ENCODE measurements around the gene TMEM88.
"Not testable (repeated sequence)": the region's sequence is repeated elsewhere in the genome, so short reads cannot be mapped to it uniquely, and the experiment has no call there.

Gene TMEM88

DNA sequence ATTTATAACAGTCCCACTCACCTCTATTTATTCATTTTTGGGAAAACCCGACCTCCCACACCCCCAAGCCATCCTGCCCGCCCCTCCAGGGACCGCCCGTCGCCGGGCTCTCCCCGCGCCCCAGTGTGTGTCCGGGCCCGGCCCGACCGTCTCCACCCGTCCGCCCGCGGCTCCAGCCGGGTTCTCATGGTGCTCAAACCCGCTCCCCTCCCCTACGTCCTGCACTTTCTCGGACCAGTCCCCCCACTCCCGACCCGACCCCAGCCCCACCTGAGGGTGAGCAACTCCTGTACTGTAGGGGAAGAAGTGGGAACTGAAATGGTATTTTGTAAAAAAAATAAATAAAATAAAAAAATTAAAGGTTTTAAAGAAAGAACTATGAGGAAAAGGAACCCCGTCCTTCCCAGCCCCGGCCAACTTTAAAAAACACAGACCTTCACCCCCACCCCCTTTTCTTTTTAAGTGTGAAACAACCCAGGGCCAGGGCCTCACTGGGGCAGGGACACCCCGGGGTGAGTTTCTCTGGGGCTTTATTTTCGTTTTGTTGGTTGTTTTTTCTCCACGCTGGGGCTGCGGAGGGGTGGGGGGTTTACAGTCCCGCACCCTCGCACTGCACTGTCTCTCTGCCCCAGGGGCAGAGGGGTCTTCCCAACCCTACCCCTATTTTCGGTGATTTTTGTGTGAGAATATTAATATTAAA, 638 bp upstream of the TMEM88 start:
- in situ Hi-C loops (cut with HindIII; ENCODE audit: low sequenced_read_pairs) = no loop called here

DNA sequence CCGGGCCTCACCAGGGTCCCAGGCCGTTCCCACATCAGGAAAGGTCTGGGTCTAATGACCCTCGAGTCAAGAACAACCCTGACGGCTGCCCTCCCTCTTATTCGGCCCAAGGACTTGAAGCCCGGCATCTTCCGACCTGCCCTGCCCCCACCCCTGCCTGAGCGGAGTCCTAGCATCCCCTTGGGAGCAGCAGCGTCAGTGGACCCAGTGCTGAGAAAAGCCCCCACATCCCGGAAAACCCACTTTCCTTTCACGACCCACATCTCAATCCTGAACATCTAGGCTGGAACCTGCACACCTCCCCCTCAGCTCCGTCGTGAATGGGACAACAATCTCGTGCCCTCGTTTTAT, 769 bp downstream of the TMEM88 start:
- in situ Hi-C loops (cut with HindIII; ENCODE audit: low sequenced_read_pairs) = no loop called here

DNA sequence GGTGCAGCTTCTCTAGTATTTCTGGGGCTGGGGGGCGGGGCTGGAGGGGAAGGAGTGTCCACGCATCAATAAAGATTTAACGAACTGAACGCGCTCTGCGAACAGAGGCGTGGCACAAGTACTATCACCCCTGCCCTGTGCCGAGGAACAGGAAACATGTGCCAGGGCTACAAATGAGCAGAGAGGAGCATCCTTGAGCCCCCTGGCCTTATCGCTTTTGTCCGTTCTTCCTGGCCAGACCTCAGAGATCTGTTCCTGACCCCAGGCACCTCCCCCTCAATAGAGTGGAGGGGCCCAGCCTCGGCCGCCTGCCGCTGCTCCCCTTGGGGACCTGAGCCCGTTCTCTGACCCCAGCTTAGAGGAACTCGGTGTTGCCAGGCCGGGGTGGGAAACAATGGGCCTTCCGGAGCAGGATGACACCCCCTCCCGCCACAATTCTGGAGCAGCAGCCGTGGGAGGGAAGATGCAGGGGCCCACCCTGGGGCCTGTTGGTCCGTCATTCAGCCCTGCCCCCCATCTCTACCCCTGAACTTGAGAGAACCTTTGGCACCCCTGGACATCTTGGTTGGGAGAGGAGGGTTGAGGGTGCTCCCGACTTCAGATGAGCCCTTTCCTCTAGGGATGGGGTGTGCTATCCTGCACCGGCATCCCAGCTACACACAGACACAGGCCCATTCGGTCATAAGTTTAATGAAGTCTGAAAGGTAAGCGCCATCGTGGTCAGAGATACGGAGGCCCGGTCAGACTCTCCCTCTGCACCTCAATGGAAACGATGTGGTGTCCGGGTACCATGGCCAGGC, 1.3 kb downstream of the TMEM88 start:
- in situ Hi-C loops (cut with HindIII; ENCODE audit: low sequenced_read_pairs) = no loop called here

DNA sequence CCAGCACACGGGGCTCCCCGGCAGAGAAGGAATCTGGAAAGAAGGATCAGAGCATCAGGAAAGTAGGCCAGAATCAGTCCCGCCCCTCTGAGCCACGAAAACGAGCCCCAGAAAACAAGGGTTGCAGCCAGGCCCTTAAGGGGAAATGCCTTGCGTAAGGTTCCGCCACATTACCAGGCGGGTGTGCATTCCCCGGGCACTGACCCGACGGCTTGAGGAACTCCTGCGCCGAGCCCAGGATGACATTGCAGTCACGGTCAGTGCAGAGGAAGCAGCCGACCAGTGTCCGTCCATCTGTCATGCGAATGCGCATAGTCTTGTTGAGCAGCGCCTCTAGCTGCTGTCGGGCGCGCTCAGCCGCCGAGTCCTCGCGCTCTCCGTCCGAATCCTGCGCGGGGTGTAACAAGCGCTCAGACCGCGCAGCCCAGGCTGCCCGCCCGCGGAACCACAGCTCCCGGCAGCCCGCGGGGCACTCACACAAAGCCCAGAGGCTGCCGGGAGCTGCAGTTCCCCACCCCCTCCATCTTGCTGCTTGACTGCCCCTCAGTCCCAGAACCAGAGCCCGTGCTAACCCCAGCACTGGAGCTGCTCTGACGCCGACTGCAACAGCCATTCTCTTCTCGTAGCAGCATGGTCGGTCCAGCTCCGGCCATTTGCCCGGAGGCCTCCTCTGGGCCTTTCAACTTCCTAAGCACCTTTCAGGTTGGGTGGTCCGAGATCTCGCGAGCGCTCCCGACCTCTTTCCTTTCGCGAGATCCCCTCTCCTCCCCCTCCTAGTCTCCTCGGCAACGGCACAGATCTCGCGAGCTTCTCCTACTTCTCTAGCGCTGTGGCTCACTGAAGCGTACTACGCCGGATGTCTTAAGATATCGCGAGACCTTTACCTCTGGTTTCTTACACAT, 2.2 kb downstream of the TMEM88 start, which contains the start of gene NAA38:
NAA38 (minus strand) TSS at position 749 of the 902 bp plus-strand sequence; CDS start at position 653, 96 bp downstream.
- in situ Hi-C loops (cut with HindIII; ENCODE audit: low sequenced_read_pairs) = no loop called here

DNA sequence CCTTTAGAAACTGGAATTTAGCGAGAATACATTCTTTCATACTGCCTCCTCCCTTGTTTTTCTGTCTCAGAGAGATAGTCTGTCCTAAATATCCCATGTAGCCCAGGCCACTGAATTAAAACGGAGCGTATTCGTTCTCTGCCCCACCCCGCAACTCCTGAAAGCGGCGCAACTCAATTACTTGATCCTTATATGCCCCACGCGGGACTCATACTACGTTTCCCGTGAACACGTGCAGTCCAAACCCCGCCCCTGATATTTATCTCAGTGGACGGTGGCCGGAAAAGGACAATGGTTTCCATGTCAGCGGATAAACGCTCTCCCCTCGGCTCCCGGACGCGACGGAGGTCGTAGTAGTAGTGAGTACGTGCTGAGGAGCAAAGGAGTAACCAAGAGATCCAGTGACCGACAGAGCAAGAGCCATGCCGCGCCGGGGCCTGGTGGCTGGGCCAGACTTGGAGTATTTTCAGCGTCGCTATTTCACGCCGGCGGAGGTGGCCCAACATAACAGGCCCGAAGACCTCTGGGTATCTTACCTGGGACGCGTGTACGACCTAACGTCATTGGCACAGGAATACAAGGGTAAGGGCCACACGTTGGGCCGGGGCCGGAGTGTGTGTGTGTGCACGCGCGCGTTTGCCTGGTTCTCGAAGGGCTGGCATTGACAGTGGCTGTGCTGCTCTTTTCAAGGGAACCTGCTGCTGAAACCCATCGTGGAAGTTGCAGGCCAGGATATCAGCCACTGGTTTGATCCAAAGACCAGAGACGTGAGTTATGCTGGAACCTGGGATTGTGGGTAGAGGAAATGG, 3.1 kb downstream of the TMEM88 start, which contains the start of gene CYB5D1:
CYB5D1 (plus strand) TSS at position 291 of the 809 bp plus-strand sequence; CDS start at position 423, 132 bp downstream.
- in situ Hi-C loops (cut with HindIII; ENCODE audit: low sequenced_read_pairs) = no loop called here

DNA sequence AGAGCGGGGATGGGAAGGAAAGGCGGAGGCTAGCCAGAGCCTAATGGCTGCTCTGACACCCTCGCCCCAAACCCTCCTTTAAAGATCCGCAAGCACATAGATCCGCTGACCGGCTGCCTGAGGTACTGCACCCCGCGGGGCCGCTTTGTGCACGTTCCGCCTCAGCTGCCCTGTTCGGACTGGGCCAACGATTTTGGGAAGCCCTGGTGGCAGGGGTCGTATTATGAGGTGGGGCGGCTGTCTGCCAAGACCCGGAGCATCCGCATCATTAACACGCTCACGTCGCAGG, 3.6 kb downstream of the TMEM88 start:
- in situ Hi-C loops (cut with HindIII; ENCODE audit: low sequenced_read_pairs) = no loop called here

DNA sequence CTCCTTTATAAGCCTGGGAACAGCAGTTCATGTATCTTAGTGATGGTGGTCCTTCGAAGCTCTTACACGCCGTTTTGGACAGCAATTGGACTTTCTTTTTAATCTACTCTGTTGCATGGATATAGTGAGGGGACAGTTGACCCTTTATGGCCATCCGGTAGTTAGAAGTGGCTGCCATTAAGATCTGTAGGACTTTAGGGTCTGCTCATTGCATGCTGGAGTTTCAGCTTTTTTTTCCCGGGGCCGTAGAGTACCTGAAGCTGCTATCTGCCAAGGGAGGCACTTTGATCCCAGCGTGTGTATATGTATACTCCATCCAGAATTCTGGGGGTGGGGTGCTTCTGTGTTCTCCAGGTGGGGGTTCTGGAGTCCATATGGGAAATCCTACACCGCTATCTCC, 4.2 kb downstream of the TMEM88 start:
- in situ Hi-C loops (cut with HindIII; ENCODE audit: low sequenced_read_pairs) = no loop called here

DNA sequence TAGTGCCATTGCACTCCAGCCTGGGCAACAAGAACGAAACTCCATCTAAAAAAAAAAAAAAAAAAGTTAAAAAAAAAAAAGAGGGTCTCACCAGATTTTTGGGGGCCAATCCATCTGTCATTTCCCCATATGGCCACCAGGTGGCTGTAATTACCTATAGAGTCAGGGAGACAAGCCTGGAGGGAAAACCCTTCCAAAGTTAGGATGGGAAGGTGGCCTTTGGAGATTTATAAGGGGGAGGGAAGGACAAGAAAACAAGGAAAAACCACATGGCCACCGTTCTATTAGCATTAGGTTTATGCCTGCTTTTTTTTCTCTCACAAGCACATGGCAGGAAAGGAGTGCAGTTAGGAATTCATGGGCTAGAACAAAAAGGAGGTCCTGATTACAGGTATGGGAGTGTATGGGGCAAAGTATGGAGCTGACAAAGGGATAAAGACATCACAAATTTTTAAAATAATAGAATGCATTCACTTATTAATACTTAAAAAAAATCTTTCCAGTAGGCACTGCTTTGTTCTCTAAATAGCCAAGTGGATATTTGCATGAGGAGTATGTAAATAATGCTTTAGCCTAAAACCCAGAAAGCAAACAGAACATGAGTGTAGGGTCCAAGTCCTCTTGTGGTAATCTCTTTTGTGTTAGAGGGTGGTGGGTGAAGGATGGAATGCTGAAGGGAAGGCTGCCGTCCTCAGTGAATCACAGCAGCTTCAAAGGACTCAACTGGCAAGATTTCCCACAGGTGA, 8.0 kb downstream of the TMEM88 start:
- in situ Hi-C loops (cut with HindIII; ENCODE audit: low sequenced_read_pairs) = no loop called here

DNA sequence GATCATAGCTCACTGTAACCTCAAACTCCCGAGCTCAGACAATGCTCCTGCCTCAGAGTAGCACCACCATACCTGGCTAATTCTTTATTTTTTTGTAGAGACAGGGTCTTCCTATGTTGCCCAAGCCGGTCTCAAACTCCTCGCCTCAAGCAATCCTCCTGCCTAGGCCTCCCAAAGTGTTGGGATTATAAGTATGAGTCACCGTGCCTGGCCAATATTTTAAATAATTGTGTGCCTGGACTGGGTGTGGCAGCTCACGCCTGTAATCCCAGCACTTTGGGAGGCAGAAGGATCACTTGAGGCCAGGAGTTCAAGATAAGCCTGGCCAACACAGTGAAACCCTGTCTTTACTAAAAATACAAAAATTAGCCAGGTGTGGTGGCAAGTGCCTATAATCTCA, 9.5 kb downstream of the TMEM88 start:
- in situ Hi-C loops (cut with HindIII; ENCODE audit: low sequenced_read_pairs) = not testable (repeated sequence)

DNA sequence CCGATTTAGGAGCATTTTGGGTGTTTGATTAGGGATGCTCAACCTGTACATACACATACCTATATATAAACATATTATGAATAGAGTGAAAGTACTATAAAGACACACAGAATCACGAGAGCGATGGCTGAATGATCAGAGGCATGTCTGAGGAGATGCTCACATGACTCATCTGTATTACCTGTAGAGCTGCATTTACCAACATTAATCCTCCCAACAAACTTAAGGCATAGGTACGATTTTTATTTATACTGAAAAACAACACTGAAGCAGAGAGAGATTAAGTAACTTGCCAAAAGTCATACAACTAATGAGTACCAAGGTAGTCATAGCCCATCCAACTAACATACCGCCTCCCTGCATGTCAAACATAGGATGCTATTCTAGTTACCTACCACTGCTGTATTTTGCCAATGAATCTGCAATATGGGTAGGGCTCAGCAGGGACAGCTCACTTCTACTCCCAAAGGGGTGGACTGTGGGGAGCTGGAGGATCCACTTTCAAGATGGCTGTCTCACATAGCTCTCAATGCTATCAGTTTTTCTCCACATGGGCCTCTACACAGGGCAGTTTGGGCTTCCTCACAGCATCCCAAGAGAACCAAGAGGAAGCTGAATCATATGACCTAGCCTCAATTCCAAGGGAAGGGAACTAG, 10.3 kb downstream of the TMEM88 start:
- in situ Hi-C loops (cut with HindIII; ENCODE audit: low sequenced_read_pairs) = no loop called here

DNA sequence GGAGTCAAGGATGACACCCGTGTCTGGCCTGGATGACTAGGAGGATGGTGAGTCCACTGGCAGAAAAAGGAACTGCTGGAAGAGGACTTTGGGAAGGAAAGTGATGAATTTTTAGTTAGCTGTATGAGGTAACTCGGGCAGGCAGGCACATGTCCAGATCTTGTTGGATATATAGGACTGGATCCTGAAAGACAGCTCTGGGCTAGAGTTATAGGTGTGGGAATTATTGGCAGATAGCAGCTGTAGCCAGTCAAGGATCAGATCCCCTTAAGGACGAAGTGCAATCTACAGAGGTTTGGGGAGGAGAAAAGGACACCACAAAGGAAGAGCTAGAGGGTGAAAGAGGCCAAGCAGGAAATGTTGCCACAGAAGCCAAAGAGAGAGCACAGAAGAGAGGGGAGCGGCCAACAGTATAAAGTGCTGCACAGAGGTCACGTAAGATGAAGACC, 13.0 kb downstream of the TMEM88 start:
- in situ Hi-C loops (cut with HindIII; ENCODE audit: low sequenced_read_pairs) = no loop called here

DNA sequence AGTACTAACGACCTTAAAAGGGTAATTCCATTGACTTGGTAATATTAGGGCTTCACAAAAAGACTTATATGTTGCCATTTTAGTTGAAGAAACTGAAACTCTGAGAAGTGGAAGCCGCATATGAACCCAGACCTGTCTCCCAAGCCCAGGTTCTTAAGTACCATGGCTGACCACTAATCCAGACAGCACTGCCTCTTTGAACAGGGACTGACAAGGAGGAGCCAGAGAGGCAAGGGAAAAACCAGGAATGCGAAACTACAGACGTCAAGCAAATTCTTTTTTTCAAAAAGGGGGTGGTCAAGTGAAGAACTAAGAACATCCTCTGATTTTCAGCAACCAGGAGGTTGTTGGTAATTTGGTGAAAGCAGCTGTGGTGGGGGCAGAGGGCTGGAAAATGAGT, 18.2 kb downstream of the TMEM88 start:
- in situ Hi-C loops (cut with HindIII; ENCODE audit: low sequenced_read_pairs) = no loop called here

DNA sequence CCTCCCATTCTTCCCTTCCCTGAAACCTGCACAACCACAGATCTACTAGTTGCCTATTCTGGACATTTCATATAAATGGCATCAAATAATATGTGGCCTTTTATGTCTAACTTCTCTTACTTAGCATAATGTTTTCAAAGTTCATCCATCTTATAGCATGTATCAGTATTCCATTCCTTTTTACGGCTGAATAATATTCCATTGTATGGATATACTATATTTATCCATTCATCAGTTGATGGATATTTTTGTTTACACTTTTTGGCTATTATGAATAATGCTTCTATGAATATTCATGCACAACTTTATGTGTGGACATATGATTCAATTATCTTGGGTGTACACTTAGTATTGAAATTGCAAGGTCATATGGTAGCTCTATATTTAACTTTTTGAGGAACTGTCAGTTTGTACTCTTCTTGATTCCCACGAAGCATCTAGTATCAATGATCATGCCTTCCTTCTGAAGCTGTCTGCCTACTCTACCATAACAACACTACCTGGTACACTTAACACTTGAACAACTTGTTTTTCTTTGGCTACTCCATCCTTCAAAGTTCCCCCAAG, 21.0 kb downstream of the TMEM88 start:
- in situ Hi-C loops (cut with HindIII; ENCODE audit: low sequenced_read_pairs) = no loop called here

DNA sequence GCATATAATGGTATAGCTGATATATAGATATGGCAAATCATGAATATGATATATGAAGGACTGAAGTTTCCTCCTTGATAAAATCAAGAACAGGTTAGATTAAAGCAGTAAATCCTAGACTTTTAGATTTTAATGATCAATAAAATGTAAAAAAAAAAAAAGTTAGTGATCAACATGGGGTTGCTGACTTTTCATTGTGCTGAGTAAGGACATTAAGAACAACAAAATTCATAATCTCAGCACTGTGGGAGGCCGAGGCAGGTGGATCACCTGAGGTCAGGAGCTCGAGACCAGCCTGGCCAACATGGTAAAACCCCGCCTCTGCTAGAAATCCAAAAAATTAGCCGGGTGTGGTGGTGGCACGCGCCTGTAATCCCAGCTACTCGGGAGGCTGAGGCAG, 23.4 kb downstream of the TMEM88 start:
- in situ Hi-C loops (cut with HindIII; ENCODE audit: low sequenced_read_pairs) = no loop called here

DNA sequence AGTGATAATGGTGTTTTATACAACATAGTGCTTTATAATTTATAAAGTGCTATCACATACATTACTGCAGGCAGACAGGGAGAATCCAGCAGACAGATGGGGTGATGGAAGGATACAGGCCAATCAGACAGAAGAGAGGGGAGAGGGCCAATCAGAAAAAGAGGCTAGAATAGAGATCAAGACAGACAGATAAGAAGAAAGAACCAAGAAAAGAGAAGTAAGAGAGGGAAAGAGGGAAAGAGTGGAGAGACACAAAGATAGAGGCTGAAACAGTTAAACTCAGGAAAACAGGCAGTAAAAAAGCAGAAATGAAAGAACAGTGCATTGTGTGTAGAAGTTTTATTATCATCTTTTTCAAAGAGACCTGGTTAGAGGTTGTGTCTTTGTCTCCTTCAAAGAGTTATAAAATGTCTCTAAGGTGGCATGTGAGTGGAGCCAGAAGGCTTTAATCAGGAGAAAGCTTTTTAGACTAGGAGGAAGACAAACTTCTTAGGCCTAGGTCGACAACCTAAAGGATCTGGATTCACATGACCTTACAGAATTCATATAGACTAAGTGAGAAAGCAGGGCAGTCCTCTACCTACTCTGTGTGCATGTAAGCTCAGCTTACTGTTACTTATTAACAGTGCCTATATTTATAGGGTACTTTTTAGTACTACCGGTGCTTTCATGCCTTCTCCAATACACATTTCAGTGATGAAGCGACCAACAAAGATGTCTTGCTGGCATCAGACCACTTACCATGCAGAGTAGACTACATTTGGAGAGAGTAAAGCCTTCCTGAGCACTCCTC, 25.4 kb downstream of the TMEM88 start:
- in situ Hi-C loops (cut with HindIII; ENCODE audit: low sequenced_read_pairs) = no loop called here

DNA sequence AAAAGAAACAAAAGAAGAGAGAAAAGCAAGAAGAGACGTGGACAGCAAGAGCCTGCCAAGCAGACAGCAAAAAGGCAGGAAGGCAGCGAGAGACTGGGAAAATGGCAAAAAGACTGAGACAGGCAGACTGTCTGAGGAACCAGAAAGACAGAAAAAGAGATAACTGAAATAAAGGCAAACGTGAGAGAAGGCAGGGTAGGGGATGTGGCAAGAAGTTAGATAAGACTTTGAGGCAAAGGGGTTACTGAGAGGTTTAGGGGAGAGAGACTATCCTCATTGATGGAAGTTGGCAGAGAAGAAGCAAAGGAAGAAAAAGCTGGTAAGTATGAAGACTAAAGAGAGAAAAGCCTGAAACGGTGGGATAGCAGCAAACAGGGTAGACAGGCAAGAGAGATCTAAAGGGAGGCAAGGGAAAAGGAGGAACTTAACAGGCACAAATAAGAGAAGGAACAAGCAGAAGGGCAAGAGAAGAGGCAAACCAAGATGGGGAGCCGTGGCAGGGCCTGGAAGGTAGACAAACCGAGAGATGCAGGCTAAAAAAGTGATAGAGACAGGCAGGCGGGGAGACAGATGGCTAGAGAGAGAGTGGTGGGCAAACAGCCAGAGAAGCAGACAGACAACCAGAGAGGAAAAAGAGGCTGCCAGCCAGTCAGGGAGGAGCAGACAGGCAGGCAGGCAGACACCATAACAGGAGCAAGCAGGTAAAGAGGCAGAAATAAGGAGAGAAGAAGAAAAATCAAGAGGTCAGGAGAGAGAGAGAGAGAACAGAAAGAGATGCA, 26.6 kb downstream of the TMEM88 start:
- in situ Hi-C loops (cut with HindIII; ENCODE audit: low sequenced_read_pairs) = no loop called here

DNA sequence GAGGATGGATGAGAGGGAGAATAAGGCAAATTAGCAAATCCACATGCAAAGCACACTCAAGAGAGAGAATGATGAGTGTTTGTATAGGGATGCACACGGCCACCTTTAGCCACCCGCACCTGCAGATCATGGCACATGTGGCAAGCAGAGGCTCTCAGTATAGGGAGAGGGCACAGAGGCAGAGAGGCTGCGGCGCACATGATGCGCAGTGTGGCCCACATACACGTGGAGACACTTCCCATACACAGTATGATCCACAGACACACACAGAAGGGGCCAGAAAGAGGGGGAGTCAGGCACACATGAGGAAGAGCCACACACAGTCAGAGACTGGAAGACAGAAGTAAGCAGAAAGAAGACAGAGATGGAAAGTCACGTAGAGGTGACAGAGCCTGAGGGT, 27.2 kb downstream of the TMEM88 start:
- in situ Hi-C loops (cut with HindIII; ENCODE audit: low sequenced_read_pairs) = no loop called here

DNA sequence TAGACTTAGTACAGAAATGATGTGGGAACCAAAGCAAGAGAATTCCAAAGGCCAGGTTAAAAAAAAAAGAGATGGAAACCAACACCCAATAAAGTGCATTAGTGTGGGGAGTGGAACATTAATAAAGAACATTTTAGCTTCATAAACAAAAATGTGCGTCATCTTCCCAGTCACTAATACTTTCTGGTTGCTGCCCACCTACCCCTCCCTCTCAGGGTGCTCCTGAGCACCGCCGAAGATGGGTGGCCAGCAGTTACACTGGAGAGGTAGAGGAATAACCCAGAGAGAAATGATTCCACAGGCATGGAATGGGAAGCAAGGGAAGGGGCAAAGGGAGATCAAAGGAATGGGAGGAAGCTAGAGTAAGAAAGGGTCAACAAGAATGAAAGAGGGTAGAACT, 27.8 kb downstream of the TMEM88 start:
- in situ Hi-C loops (cut with HindIII; ENCODE audit: low sequenced_read_pairs) = no loop called here
